ENCODE results near the gene MADCAM1.
A peak's percentile ranks its signal among the peaks of the same experiment; 100 is the strongest.

The MADCAM1 gene

GRCh38 chr19:488505-489417, 7.5 kb upstream of the MADCAM1 start:
- ATAC-seq, result peak; percentile 95
- TF ChIP-seq TSHZ2 (CRISPR knock-in tag; IDR thresholded peaks at IDR 0.05), result peak; percentile 64
- TF ChIP-seq, protein P1, sequence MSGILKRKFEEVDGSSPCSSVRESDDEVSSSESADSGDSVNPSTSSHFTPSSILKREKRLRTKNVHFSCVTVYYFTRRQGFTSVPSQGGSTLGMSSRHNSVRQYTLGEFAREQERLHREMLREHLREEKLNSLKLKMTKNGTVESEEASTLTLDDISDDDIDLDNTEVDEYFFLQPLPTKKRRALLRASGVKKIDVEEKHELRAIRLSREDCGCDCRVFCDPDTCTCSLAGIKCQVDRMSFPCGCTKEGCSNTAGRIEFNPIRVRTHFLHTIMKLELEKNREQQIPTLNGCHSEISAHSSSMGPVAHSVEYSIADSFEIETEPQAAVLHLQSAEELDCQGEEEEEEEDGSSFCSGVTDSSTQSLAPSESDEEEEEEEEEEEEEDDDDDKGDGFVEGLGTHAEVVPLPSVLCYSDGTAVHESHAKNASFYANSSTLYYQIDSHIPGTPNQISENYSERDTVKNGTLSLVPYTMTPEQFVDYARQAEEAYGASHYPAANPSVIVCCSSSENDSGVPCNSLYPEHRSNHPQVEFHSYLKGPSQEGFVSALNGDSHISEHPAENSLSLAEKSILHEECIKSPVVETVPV (CRISPR knock-in tag; IDR thresholded peaks at IDR 0.05), result no peak

- TF ChIP-seq CSDC2 (CRISPR knock-in tag; IDR thresholded peaks at IDR 0.05) (no peak), ZNF8 (CRISPR knock-in tag; IDR thresholded peaks at IDR 0.05) (no peak), TCF4 (CRISPR knock-in tag; IDR thresholded peaks at IDR 0.05; ENCODE audit: borderline replicate concordance) (no peak), GLIS3 (CRISPR knock-in tag; IDR thresholded peaks at IDR 0.05) (no peak), ARNTL (CRISPR knock-in tag; IDR thresholded peaks at IDR 0.05; ENCODE audit: borderline replicate concordance, low read depth) (no peak), ZC3H10 (CRISPR knock-in tag; IDR thresholded peaks at IDR 0.05) (no peak), TSHZ2 (CRISPR knock-in tag; IDR thresholded peaks at IDR 0.05) (no peak), ZFP3 (CRISPR knock-in tag; IDR thresholded peaks at IDR 0.05) (no peak), RARB (CRISPR knock-in tag; IDR thresholded peaks at IDR 0.05) (no peak)
- TF ChIP-seq, protein P2, sequence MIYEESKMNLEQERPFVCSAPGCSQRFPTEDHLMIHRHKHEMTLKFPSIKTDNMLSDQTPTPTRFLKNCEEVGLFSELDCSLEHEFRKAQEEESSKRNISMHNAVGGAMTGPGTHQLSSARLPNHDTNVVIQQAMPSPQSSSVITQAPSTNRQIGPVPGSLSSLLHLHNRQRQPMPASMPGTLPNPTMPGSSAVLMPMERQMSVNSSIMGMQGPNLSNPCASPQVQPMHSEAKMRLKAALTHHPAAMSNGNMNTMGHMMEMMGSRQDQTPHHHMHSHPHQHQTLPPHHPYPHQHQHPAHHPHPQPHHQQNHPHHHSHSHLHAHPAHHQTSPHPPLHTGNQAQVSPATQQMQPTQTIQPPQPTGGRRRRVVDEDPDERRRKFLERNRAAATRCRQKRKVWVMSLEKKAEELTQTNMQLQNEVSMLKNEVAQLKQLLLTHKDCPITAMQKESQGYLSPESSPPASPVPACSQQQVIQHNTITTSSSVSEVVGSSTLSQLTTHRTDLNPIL (CRISPR knock-in tag; IDR thresholded peaks at IDR 0.05; ENCODE audit: low read depth), result no peak
- ATAC-seq, result peak; percentile 62
Observed at GRCh38 chr19:489418-490196, 6.7 kb upstream of the MADCAM1 start.

- ATAC-seq, result no peak
- TF ChIP-seq ESRRG (CRISPR knock-in tag; IDR thresholded peaks at IDR 0.05), result no peak
- TF ChIP-seq TSHZ2 (CRISPR knock-in tag; IDR thresholded peaks at IDR 0.05), result no peak
- no peak for TF ChIP-seq POU6F1 (CRISPR knock-in tag; IDR thresholded peaks at IDR 0.05; ENCODE audit: borderline replicate concordance, low read depth)
- no peak for TF ChIP-seq ISL1 (CRISPR knock-in tag; IDR thresholded peaks at IDR 0.05)
- no peak for TF ChIP-seq RARB (CRISPR knock-in tag; IDR thresholded peaks at IDR 0.05)
- TF ChIP-seq ZFP30 (CRISPR knock-in tag; IDR thresholded peaks at IDR 0.05), result no peak
- no peak for TF ChIP-seq ZFP3 (CRISPR knock-in tag; IDR thresholded peaks at IDR 0.05)
- TF ChIP-seq OSR1 (CRISPR knock-in tag; IDR thresholded peaks at IDR 0.05), result no peak
- TF ChIP-seq PPARA (CRISPR knock-in tag; IDR thresholded peaks at IDR 0.05; ENCODE audit: borderline replicate concordance), result no peak
- TF ChIP-seq ARNTL (CRISPR knock-in tag; IDR thresholded peaks at IDR 0.05; ENCODE audit: borderline replicate concordance, low read depth), result no peak
- TF ChIP-seq ZNF8 (CRISPR knock-in tag; IDR thresholded peaks at IDR 0.05), result no peak
- TF ChIP-seq, protein P3, sequence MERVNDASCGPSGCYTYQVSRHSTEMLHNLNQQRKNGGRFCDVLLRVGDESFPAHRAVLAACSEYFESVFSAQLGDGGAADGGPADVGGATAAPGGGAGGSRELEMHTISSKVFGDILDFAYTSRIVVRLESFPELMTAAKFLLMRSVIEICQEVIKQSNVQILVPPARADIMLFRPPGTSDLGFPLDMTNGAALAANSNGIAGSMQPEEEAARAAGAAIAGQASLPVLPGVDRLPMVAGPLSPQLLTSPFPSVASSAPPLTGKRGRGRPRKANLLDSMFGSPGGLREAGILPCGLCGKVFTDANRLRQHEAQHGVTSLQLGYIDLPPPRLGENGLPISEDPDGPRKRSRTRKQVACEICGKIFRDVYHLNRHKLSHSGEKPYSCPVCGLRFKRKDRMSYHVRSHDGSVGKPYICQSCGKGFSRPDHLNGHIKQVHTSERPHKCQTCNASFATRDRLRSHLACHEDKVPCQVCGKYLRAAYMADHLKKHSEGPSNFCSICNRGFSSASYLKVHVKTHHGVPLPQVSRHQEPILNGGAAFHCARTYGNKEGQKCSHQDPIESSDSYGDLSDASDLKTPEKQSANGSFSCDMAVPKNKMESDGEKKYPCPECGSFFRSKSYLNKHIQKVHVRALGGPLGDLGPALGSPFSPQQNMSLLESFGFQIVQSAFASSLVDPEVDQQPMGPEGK (CRISPR knock-in tag; IDR thresholded peaks at IDR 0.05; ENCODE audit: borderline replicate concordance), result no peak
- TF ChIP-seq GLIS3 (CRISPR knock-in tag; IDR thresholded peaks at IDR 0.05), result no peak
- no peak for TF ChIP-seq ZC3H10 (CRISPR knock-in tag; IDR thresholded peaks at IDR 0.05)
Observed at GRCh38 chr19:491146-491741, 5.0 kb upstream of the MADCAM1 start.
